ENCODE measurements around the gene JCAD.

- no peak for TF ChIP-seq POLR2AphosphoS5 (IDR thresholded peaks at IDR 0.05; ENCODE audit: low read depth, low read length)
- no peak for TF ChIP-seq TAF1 (IDR thresholded peaks at IDR 0.05; ENCODE audit: borderline replicate concordance, insufficient read depth, low read length)
Measured at GRCh38 chr10:30051220-30051619, 8.2 kb downstream of the JCAD start.
